ENCODE results near the gene SLC17A1.

Gene SLC17A1

GRCh38 chr6:25874118-25874517 is 42.3 kb upstream of the SLC17A1 start, which contains the start of gene SLC17A3:
TSS of gene SLC17A3 (minus strand) at chr6:25874243. CDS start at chr6:25868387, 5,856 bp downstream.
- DNase-seq (ENCODE audit: low read depth): no peak
- no peak within 1 kb of the TSS for H3K4me3 ChIP-seq (replicated peaks; ENCODE audit: low read depth, low read length)
- TF ChIP-seq CTCF (IDR thresholded peaks at IDR 0.05; ENCODE audit: low read length, missing control alignments): no peak

- no peak for TF ChIP-seq CTCF (IDR thresholded peaks at IDR 0.05; ENCODE audit: low read length, missing control alignments)
- DNase-seq (ENCODE audit: low read depth): no peak
Observed at GRCh38 chr6:25872814-25873213, 41.0 kb upstream of the SLC17A1 start.

GRCh38 chr6:25869840-25870239 is 38.0 kb upstream of the SLC17A1 start:
- no peak for TF ChIP-seq CTCF (IDR thresholded peaks at IDR 0.05; ENCODE audit: low read length, missing control alignments)
- DNase-seq (ENCODE audit: low read depth): no peak
- no peak overlapping the region for H3K4me3 ChIP-seq (replicated peaks; ENCODE audit: low read depth, low read length)

More at GRCh38 chr6:25872814-25873213, 41.0 kb upstream of the SLC17A1 start:
- no peak overlapping the region for H3K4me3 ChIP-seq (replicated peaks; ENCODE audit: low read depth, low read length)

GRCh38 chr6:25868436-25869183 is 36.8 kb upstream of the SLC17A1 start:
- TF ChIP-seq CTCF (IDR thresholded peaks at IDR 0.05; ENCODE audit: low read length, missing control alignments): no peak
- no peak overlapping the region for H3K4me3 ChIP-seq (replicated peaks; ENCODE audit: low read depth, low read length)
- DNase-seq (ENCODE audit: low read depth): no peak

GRCh38 chr6:25866011-25866410 is 34.2 kb upstream of the SLC17A1 start:
- TF ChIP-seq CTCF (IDR thresholded peaks at IDR 0.05; ENCODE audit: low read length, missing control alignments): no peak
- no peak for DNase-seq (ENCODE audit: low read depth)

GRCh38 chr6:25863360-25863759 is 31.5 kb upstream of the SLC17A1 start:
- DNase-seq (ENCODE audit: low read depth): no peak
- H3K4me3 ChIP-seq (replicated peaks; ENCODE audit: low read depth, low read length): no peak overlapping the region
- TF ChIP-seq CTCF (IDR thresholded peaks at IDR 0.05; ENCODE audit: low read length, missing control alignments): no peak

More at GRCh38 chr6:25866011-25866410, 34.2 kb upstream of the SLC17A1 start:
- no peak overlapping the region for H3K4me3 ChIP-seq (replicated peaks; ENCODE audit: low read depth, low read length)

GRCh38 chr6:25862199-25862598 is 30.3 kb upstream of the SLC17A1 start:
- peak; percentile 1 for DNase-seq (ENCODE audit: low read depth)
- TF ChIP-seq CTCF (IDR thresholded peaks at IDR 0.05; ENCODE audit: low read length, missing control alignments): no peak
- H3K4me3 ChIP-seq (replicated peaks; ENCODE audit: low read depth, low read length): no peak overlapping the region

All from fibroblast of pulmonary artery (primary cell).